Smooth muscle cell of the brain vasculature (primary cell): ENCODE data around the gene FCER1G.
"Not testable (repeated sequence)": the region's sequence is repeated elsewhere in the genome, so short reads cannot be mapped to it uniquely, and the experiment has no call there.

Experiments
- DNase-seq: peaks from one replicate; pipeline ENCODE4 v3.0.0-alpha.2; 2012; ENCODE audit warnings: low read depth, low spot score

FCER1G gene

DNA sequence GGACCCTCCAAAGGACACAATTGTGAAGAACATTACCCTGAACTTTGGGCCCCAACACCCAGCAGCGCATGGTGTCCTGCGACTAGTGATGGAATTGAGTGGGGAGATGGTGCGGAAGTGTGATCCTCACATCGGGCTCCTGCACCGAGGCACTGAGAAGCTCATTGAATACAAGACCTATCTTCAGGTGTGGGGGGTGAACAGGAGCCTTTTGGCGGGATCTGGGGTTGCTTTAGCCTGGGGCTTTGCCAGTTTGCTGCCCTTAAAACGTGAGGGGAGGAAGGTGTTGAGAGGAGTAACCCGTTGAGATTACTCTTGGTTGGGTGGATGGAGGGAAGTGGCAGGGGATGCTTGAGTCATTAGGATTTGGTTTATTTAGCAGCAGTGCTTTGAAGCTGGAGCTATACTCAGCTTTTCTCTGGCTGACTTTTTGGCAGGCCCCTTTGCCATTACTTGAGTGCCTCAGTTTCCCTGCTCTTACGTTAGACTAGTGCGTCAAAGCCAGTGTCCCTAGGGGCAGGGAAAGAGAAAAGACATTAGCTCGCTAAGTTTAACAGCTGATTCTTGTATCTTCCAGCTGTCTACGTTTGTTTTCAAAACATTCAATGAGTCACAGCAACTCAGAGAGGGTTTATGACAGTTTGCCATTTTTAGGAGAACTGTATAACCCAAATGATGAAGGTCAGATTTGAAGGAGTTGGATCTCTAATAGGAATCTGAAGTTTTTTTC is 8.5 kb upstream of the FCER1G start:
- no peak for DNase-seq

GRCh38 chr1:161207173-161207572 is 7.9 kb upstream of the FCER1G start:
- DNase-seq, result no peak

DNA sequence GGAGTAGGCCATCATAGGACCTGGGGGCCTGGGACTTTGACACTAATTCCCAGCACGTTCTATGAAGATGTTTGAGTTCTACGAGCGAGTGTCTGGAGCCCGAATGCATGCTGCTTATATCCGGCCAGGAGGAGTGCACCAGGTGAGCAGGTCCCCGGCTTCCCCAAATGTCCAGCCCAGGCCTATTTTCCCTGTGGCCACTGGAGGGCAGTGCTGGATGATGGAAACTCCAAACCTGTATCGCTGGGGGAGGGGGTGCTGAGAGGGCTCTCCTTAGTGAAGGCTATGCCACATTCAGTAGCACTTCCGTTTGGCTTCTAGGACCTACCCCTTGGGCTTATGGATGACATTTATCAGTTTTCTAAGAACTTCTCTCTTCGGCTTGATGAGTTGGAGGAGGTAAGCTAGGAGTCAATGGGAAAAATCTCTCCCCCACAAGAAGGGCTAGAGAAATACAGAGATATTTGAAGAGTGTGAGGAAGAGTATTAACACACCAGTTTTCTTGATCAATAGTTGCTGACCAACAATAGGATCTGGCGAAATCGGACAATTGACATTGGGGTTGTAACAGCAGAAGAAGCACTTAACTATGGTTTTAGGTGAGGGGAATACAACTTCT is 5.2 kb upstream of the FCER1G start:
- DNase-seq, result no peak

- no peak for DNase-seq
Observed at GRCh38 chr1:161214369-161214768, 726 bp upstream of the FCER1G start.

- no peak for DNase-seq
Observed at GRCh38 chr1:161216945-161217712, 2.0 kb downstream of the FCER1G start.

- no peak for DNase-seq
Observed at GRCh38 chr1:161217831-161218230, 2.7 kb downstream of the FCER1G start.

DNA sequence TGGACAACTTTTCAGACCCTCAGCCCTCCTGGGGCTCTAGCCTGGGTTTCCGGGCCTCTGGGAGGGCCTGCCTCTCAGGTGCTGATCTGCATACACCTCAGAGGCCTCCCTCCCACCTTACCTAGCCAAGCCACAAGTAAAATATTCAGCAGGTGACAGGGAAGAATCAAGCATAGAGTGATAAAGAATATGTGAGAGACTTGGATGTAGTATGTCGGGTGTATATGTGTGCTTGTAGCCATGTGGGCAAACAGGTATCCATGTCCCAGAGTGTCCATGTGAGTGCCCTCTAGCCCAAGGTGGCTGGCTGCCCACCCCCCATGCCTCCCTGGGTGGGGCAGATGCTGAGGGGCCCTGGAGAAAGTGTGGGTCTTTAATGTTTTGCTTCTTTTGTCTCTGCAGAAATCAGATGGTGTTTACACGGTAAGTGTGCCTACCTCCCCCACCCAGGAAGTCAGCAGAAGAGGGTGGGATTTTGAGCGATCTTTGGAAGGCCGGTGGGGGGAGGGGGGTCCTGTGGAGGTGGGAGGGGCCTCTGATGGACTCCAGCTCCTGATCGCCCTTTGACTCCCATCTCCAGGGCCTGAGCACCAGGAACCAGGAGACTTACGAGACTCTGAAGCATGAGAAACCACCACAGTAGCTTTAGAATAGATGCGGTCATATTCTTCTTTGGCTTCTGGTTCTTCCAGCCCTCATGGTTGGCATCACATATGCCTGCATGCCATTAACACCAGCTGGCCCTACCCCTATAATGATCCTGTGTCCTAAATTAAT is 3.4 kb downstream of the FCER1G start:
- no peak for DNase-seq

DNA sequence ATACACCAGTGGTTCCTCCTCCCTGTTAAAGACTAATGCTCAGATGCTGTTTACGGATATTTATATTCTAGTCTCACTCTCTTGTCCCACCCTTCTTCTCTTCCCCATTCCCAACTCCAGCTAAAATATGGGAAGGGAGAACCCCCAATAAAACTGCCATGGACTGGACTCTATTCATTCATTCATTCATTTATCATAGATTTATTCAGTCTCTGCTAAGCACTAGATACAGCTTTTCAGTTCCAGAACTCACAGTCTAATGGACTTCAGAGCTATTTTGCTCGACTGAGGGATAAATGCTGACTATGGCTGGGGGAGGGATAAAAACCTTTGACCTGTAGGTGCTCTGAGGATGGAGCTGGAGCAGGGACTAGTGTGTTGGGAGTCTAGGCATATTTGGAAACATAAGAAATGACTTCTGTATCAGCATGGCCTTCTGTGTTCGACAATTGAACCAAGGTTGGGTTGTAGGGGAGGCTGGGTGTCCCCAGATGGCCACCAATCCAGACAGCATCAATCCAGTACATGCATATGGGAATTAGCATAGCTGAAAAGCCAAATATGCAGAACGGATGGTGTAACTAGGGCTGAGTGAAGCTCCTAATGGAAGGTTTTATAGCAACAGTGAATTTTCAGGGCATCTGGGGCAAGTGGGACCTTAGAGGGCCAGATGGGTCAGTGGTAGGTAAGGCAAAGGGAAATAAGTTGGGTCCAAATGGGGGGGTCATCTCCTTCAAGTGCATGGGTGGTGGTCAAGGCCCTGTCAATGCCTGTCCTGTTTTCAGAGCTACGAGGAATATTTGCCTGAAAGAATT is 4.2 kb downstream of the FCER1G start:
- DNase-seq, result no peak

GRCh38 chr1:161220002-161220401 is 4.9 kb downstream of the FCER1G start:
- DNase-seq, result no peak

GRCh38 chr1:161222175-161223019 is 7.3 kb downstream of the FCER1G start:
- DNase-seq, result no peak

- no peak for DNase-seq
Observed at GRCh38 chr1:161223805-161224694, 9.0 kb downstream of the FCER1G start.

GRCh38 chr1:161224695-161225087 is 9.6 kb downstream of the FCER1G start:
- not testable (repeated sequence) for DNase-seq

GRCh38 chr1:161225178-161225533 is 10.1 kb downstream of the FCER1G start:
- DNase-seq, result no peak

DNA sequence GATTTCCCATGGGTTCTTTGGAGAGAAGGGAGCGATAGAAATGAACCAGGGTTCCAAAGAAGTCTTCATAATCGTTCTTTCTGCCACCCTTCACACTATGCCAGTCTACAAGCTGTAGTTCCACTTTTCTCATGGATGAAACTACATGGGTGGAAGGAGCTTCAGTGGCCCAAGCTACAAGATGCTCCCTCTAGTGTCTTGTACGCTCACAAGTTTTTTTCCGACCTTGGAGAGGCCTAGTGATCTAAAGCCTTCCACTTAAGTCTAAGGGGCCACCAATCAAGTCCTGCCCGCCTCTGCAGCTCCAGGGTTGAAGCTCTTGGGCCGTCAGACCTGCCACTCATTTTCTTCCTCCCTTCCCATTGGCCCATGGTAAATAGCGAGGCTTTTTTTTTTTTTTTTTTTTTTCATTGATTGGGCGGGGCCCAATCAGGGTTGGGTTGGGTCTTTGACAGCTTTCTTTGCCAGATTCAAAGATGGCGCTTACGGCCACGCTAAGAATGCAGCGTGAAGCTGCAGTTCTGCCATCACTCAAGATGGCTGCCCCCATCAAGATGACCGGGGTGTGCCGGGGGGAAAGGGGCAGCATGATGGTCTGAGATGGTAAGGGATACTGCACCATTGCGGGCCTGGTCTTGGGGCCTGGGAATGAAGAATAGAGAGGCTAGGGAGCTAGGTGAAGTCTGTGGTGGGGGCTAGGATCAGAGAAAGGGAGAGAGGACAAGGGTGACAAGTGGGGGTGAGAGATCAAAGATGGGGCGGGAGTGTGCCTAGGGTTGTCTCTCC is 10.6 kb downstream of the FCER1G start, which contains the start of gene TOMM40L:
TOMM40L (plus strand) TSS at position 527 of the 786 bp plus-strand sequence. CDS start 430 bp downstream, outside the sequence.
- peak; percentile 99 for DNase-seq

DNA sequence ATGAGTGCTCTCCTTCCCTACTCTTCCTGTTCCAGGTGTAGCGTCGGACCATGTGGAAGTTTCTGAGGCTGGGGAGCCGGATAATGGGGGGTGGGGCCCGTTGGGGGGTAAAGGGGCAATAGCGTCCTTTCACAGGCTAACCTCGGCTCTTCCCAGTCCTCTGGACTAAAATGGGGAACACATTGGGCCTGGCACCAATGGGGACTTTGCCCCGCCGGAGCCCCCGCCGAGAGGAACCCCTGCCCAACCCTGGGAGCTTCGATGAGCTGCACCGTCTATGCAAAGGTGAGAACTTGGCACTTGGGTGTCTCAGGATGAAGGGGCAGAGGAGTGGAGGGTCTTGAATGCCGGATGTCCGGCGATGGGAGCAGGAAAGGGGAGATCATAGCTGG is 11.2 kb downstream of the FCER1G start:
- DNase-seq, result no peak

GRCh38 chr1:161226759-161227158 is 11.7 kb downstream of the FCER1G start:
- no peak for DNase-seq

DNA sequence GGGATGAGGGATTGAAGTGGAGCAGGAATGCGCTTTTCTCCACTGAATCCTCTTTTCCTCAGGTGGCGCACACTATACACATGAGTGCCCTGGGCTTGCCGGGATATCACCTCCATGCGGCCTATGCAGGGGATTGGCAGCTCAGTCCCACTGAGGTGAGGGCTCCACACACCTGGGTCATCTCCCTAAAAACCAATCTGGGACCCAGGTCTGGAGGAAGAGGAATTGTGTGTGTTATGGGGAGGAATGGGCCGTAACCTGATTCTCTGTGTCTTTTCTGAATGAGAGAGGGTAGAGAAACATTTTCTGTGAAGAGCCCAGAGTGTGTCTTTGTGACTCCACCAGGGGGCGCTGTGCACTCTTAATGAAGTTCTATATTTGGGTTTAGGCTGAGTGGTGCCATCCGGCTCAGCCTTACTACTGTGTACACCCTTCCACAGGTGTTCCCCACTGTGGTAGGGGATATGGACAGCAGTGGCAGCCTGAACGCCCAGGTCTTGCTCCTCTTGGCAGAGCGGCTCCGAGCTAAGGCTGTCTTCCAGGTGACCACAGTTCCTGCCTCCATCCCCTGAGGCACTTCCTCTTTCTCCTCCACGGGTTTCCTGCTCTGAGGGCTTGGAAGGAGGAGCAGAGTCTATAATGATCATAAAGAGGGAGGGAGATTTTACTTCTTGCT is 12.2 kb downstream of the FCER1G start:
- peak; percentile 59 for DNase-seq

DNA sequence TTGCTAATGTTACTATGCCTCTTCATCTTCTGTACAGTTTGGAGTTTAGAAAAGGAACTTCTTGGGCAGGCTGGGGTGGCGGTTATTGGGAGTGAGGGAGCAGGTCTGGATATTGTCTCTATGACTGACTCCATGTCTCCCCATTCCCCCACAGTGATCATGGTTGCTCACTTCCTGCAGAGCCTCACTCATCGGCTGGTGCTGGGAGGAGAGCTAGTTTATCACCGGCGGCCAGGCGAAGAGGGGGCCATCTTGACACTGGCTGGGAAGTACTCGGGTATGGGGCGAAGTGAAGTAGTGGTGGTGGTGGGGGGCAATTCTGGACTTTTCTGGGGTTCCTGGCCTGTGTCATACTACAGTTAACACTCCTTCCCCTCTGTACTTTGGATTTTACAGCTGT is 12.9 kb downstream of the FCER1G start:
- DNase-seq, result no peak
